GM20000 (cell line): ENCODE data around the gene FAM76B.

ENCODE experiments used
- DNase-seq: peaks from one replicate; pipeline ENCODE4 v3.0.0; 2012; ENCODE audit warnings: low spot score
- TF ChIP-seq, protein P1 (sequence below): IDR thresholded peaks from 2 replicates; pipeline ENCODE4 v1.5.1; 2012; ENCODE audit warnings: mild to moderate bottlenecking, control low read depth; ENCODE audit errors: extremely low read depth, missing control alignments

FAM76B gene

DNA sequence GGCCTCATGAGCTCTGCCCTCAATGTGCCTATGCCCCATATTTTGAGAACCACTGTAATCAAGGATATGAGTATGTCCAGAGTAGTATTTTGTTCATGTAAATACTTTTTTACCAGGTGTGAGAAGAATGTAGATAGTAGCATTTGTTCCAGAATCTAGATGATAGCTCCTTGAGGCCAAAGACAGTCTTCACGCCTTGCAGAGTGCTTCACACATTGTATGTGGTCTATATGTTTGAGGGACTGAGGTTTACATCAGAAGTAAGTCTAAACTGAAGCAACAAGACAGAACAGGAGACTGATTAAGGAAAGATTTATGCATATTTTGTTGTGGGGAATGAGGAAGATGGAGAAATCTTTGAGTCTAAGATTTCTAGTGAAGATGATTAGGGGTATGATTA, 13.2 kb upstream of the FAM76B start:
- DNase-seq: no peak
- TF ChIP-seq, protein P1, sequence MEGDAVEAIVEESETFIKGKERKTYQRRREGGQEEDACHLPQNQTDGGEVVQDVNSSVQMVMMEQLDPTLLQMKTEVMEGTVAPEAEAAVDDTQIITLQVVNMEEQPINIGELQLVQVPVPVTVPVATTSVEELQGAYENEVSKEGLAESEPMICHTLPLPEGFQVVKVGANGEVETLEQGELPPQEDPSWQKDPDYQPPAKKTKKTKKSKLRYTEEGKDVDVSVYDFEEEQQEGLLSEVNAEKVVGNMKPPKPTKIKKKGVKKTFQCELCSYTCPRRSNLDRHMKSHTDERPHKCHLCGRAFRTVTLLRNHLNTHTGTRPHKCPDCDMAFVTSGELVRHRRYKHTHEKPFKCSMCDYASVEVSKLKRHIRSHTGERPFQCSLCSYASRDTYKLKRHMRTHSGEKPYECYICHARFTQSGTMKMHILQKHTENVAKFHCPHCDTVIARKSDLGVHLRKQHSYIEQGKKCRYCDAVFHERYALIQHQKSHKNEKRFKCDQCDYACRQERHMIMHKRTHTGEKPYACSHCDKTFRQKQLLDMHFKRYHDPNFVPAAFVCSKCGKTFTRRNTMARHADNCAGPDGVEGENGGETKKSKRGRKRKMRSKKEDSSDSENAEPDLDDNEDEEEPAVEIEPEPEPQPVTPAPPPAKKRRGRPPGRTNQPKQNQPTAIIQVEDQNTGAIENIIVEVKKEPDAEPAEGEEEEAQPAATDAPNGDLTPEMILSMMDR: no peak

DNA sequence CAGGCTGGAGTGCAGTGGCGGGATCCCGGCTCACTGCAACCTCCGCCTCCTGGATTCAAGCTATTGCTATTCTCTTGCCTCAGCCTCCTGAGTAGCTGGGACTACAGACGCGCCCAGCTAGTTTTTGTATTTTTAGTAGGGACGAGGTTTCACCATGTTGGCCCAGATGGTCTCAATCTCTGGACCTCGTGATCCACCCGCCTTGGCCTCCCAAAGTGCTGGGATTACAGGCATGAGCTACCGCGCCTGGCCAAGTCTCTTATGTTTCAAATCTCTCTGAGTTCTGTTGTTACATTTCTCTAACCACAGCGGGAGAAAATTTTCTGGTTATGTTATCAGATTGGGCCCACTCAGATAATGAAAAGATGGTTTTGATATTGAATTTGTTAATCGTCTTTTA, 10.9 kb upstream of the FAM76B start:
- DNase-seq: no peak
- TF ChIP-seq, protein P1: no peak

DNA sequence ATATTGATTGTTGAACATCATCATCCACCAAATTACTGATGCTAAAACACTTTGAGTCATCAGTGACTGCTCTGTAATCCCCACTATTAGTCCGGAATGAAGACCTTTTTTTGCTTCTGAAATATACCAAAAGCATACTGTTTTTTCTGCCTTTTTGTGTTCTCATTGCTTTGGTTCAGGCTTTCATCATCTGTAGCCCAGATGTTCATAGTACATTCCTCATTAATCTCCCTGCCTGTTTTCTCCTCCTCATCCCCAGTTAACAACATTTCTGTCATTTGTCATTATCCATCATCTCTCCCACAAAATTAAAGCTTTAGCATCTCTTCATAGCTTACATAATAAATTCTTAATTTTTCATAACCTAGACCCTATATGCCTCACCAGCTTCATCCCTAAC, 10.0 kb upstream of the FAM76B start:
- DNase-seq: no peak

DNA sequence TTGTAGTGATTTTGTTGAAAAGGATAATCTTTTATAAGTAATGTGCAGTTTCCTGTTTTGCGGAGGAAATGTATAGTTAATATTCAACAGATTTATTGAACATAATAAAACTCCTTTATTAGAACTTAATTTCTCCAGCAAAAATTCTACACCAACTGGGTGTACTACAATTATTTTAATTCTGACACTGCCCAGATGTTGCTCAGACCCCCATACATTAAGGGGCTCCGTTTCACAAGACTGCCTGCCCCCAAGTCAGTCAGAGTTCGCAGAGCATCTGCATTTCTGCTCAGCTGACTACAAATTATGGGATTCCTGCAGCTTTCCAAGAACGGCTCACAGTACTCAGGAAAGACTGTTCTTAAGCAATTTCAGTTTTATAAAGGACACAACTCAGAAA, 6.9 kb upstream of the FAM76B start:
- TF ChIP-seq, protein P1: no peak

More for the DNA sequence above, 10.0 kb upstream of the FAM76B start:
- TF ChIP-seq, protein P1: no peak

DNA sequence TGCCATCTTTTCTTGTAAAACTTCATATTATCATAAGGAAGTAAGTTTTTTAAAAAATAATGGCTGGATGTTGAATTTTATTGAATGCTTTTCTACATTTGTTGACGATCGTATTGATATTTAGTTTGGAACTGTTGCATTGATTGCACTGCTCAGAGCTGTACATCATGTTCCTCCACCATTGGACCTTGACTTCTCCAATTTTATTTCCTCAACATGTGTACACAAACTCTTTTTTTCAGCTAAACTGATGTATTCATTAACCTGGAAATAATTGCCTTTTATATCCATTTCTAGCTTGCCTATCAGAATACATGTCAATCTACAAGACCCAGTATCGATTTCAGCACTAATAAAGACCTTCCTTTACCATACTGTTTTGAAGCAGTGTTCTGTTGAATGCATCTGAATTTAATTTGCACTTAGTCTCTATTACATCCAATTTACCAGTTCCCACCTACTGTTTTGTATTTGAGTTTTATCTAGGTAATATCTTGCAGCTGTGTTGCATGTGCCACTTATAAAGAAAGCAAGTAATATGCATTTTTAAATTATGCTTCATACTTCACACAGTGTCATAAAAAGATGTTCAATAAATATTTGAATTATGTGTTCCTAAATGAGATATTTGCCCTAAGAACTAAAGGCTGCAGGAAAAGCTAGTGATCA, 6.2 kb upstream of the FAM76B start:
- TF ChIP-seq, protein P1: no peak
- DNase-seq: no peak

More for the DNA sequence above, 6.9 kb upstream of the FAM76B start:
- no peak for DNase-seq

DNA sequence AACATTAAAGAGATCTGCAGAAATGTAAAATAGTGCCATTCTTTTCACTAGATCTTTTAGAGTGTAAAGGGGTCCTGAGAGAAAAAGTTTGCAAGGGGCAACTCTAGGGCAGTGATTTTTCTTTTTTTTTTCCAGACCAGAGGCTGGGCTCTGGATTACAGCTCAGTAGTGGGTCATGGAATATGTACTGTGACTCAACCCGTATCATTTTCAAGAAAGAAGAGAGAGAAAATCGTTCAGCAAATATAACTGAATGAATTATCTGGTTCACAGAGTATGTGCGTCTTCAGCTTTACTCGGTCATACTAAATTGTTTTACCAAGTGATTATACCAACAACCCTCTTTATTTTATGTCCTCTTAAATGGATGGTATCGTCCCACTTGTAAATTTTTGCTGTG, 4.5 kb upstream of the FAM76B start:
- TF ChIP-seq, protein P1: no peak
- DNase-seq: no peak

DNA sequence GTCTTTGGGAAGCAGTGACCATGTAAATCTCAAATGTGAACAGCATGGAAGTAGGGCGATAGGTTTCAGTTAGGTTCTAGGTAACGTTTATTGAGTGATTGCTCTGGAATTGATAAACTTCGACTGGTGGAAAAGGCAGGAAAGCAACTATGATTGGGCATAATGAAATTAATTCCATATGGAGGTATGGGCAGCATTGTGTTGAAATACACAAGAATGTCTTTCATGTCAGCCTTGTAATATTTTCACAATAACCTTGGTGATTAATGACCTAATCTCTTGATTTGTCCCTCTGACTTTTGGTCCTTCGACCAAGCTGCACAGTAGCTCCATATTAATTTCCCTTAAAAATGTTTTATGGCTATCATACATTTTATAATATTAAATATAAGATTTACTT, 3.5 kb upstream of the FAM76B start:
- TF ChIP-seq, protein P1: no peak
- no peak for DNase-seq
